ENCODE results near the gene TPRN. TPM values are rescaled to one million over a fixed set of nuclear protein-coding genes. Genes with fewer than 3 reads are reported as not detected.

Gene TPRN
- total RNA-seq, 1 donor from 2014 or later: 2.8 TPM

DNA sequence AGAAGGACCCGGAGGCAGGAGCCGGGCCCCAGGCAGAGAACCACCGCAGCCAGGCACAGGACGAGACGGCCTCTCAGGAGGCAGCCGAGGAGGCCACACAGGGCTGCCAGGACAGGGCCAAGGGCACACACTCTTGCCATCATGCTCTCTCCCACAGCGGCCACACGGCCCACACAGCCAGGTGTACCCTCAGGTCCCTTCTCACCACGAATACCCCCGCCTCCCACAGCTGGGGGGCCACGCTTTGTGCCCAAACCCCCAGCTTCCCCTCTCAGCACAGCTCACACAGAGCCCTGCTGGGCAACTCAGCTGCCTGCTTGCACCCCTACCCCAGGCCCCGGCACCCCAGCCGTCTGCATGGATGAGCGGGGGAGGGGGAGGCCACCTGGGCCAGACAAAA, 6.8 kb downstream of the TPRN start:
- Histone ChIP-seq H3K9me3 (no peaks in the 10 kb centered on the region), H3K27me3 (no peaks in the 10 kb centered on the region), H3K27ac (no peak overlapping the region), H3K4me1 (peaks cover 13 to 23% of the 10 kb centered on the region in 2 donors), H3K36me3 (peaks cover 18 to 19% of the 10 kb centered on the region in 2 donors), H3K4me3 (no peak overlapping the region)
- intact Hi-C loops (cut with DNase I): no loop called here
- no peak for DNase-seq (ENCODE audit: low spot score in 2 of 2)
- no peak for TF ChIP-seq CTCF (IDR thresholded peaks at IDR 0.05)

- peaks cover 18 to 19% of the 10 kb centered on the region in 2 donors for H3K36me3 ChIP-seq
- no peaks in the 10 kb centered on the region for H3K9me3 ChIP-seq
- H3K27ac ChIP-seq: no peak overlapping the region
- H3K27me3 ChIP-seq: no peaks in the 10 kb centered on the region
- peaks cover 13 to 17% of the 10 kb centered on the region in 2 donors for H3K4me1 ChIP-seq
- H3K4me3 ChIP-seq: no peak overlapping the region
- no peak for TF ChIP-seq CTCF (IDR thresholded peaks at IDR 0.05)
- no peak for DNase-seq (ENCODE audit: low spot score in 2 of 2)
- intact Hi-C loops (cut with DNase I): no loop called here
Observed at GRCh38 chr9:137192859-137193258, 7.7 kb downstream of the TPRN start.

GRCh38 chr9:137192448-137192780, 8.1 kb downstream of the TPRN start:
- no peak for TF ChIP-seq CTCF (IDR thresholded peaks at IDR 0.05)
- intact Hi-C loops (cut with DNase I): no loop called here
- no peaks in the 10 kb centered on the region for H3K27me3 ChIP-seq
- H3K9me3 ChIP-seq: no peaks in the 10 kb centered on the region
- peaks cover 16 to 19% of the 10 kb centered on the region in 2 donors for H3K4me1 ChIP-seq
- no peak overlapping the region for H3K27ac ChIP-seq
- peaks cover 18 to 19% of the 10 kb centered on the region in 2 donors for H3K36me3 ChIP-seq
- no peak for DNase-seq (ENCODE audit: low spot score in 2 of 2)
- no peak overlapping the region for H3K4me3 ChIP-seq

GRCh38 chr9:137191691-137192447, 8.7 kb downstream of the TPRN start:
- Histone ChIP-seq H3K4me3 (no peak overlapping the region), H3K36me3 (peaks cover 18 to 19% of the 10 kb centered on the region in 2 donors), H3K27me3 (no peaks in the 10 kb centered on the region), H3K4me1 (peaks cover 21 to 24% of the 10 kb centered on the region in 2 donors), H3K27ac (no peak overlapping the region), H3K9me3 (no peaks in the 10 kb centered on the region)
- no peak for DNase-seq (ENCODE audit: low spot score in 2 of 2)
- intact Hi-C loops (cut with DNase I): no loop called here
- TF ChIP-seq CTCF (IDR thresholded peaks at IDR 0.05): no peak

DNA sequence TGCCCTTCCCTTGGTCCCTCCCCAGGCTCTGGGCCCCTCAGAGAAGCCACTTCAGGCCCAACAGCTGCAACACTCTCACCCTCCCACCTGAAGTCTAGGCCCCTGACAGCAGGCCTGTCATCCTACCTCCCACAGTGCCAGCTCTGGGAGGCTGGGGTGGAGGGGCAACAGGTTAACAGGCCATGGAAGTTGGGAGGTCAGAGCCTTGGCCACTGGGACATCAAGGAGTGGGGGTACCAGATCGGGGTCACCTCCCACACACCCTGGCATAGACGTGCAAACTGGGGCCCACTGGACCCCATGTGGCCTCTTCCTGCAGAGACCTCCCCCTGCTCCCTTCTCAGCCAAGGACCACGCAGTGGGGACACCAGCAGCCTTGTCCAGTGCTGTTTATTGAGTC, 9.3 kb downstream of the TPRN start:
- intact Hi-C loops (cut with DNase I): no loop called here
- Histone ChIP-seq H3K27me3 (no peaks in the 10 kb centered on the region), H3K4me3 (no peak overlapping the region), H3K4me1 (peaks cover 23 to 31% of the 10 kb centered on the region in 2 donors), H3K36me3 (peaks cover 19 to 22% of the 10 kb centered on the region in 2 donors), H3K27ac (no peak overlapping the region), H3K9me3 (no peaks in the 10 kb centered on the region)
- no peak for TF ChIP-seq CTCF (IDR thresholded peaks at IDR 0.05)
- DNase-seq (ENCODE audit: low spot score in 2 of 2): no peak

All from ascending aorta (tissue), 2 donors.